ENCODE data around the gene CDH13.

Gene CDH13

DNA sequence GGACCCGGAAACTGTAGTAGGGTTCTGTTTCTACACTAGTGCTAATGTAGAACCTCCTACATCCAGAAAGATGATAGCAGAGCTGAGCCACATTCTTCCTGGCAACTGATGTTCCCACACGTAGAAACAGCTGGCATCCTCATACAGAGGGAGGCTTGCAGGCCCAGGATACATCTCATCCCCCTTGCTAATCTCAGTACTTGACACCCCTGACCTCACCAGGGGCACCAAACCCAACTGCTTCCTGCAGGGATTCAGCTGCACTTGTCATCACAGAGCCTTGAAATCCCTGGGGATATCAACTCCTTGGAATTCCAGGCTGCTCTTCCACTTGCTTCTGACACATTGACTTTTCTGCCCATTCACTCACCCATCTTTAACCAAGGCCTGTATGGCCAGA is 1105.8 kb downstream of the CDH13 start:
- DNase-seq: no peak
- Histone ChIP-seq H3K27me3 (ENCODE audit: insufficient read depth, low read length, poor library complexity) (no peaks in the 10 kb centered on the region), H3K79me2 (ENCODE audit: insufficient read depth, low read length) (no peaks in the 10 kb centered on the region), H3K27ac (ENCODE audit: low read length) (no peak overlapping the region), H3K9me3 (ENCODE audit: insufficient read depth, low read length, severe bottlenecking) (peaks cover 2% of the 10 kb centered on the region), H3K4me3 (ENCODE audit: low read depth in 1 of 2, low read length in 2 of 2) (no peak overlapping the region), H3K9ac (ENCODE audit: low read depth, low read length) (no peak overlapping the region), H3K36me3 (ENCODE audit: insufficient read depth, low read length) (no peaks in the 10 kb centered on the region), H3K4me2 (ENCODE audit: insufficient read depth, low read length) (no peak overlapping the region), H4K20me1 (ENCODE audit: insufficient read depth, low read length) (no peaks in the 10 kb centered on the region), H3K4me1 (ENCODE audit: insufficient read depth, low read length) (no peaks in the 10 kb centered on the region), H2AFZ (ENCODE audit: low read depth, low read length) (no peak overlapping the region)
- ATAC-seq (ENCODE audit: insufficient read depth, low read depth): no peak
- no peak for TF ChIP-seq EZH2 (IDR thresholded peaks at IDR 0.05; ENCODE audit: borderline replicate concordance, low read depth, low read length, severe bottlenecking)
- TF ChIP-seq, protein P1, sequence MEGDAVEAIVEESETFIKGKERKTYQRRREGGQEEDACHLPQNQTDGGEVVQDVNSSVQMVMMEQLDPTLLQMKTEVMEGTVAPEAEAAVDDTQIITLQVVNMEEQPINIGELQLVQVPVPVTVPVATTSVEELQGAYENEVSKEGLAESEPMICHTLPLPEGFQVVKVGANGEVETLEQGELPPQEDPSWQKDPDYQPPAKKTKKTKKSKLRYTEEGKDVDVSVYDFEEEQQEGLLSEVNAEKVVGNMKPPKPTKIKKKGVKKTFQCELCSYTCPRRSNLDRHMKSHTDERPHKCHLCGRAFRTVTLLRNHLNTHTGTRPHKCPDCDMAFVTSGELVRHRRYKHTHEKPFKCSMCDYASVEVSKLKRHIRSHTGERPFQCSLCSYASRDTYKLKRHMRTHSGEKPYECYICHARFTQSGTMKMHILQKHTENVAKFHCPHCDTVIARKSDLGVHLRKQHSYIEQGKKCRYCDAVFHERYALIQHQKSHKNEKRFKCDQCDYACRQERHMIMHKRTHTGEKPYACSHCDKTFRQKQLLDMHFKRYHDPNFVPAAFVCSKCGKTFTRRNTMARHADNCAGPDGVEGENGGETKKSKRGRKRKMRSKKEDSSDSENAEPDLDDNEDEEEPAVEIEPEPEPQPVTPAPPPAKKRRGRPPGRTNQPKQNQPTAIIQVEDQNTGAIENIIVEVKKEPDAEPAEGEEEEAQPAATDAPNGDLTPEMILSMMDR (IDR thresholded peaks at IDR 0.05; ENCODE audit: borderline replicate concordance, extremely low read depth, low read length, poor library complexity, severe bottlenecking): no peak

DNA sequence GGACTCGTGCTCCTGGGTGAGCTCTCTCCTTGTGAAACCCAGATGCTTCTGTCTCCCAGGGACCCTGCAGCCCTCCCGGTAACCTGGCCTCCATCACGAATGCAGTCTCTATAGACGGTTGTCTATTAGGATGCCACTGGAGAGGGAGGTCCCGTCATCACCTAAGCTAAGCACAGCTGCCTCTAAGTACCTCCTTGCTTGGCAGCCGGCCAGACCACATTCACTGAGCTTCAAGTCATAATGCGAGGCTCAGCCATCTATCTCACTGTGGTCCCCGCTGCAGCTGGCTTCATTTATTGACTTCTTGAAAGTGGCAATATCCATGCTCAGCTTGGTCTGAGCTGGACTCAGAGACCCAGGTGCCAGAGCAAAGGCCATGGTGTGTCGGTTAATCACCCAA is 1106.5 kb downstream of the CDH13 start:
- Histone ChIP-seq H3K27ac (ENCODE audit: low read length) (no peak overlapping the region), H3K9ac (ENCODE audit: low read depth, low read length) (no peak overlapping the region), H4K20me1 (ENCODE audit: insufficient read depth, low read length) (no peaks in the 10 kb centered on the region), H3K4me1 (ENCODE audit: insufficient read depth, low read length) (no peaks in the 10 kb centered on the region), H3K4me2 (ENCODE audit: insufficient read depth, low read length) (no peak overlapping the region), H3K27me3 (ENCODE audit: insufficient read depth, low read length, poor library complexity) (no peaks in the 10 kb centered on the region), H3K79me2 (ENCODE audit: insufficient read depth, low read length) (no peaks in the 10 kb centered on the region), H2AFZ (ENCODE audit: low read depth, low read length) (no peak overlapping the region), H3K4me3 (ENCODE audit: low read depth in 1 of 2, low read length in 2 of 2) (no peak overlapping the region), H3K9me3 (ENCODE audit: insufficient read depth, low read length, severe bottlenecking) (peaks cover 2% of the 10 kb centered on the region), H3K36me3 (ENCODE audit: insufficient read depth, low read length) (no peaks in the 10 kb centered on the region)
- DNase-seq (peak; percentile 56), ATAC-seq (ENCODE audit: insufficient read depth, low read depth) (peak; percentile 73)
- TF ChIP-seq, protein P1 (IDR thresholded peaks at IDR 0.05; ENCODE audit: borderline replicate concordance, extremely low read depth, low read length, poor library complexity, severe bottlenecking): no peak
- TF ChIP-seq EZH2 (IDR thresholded peaks at IDR 0.05; ENCODE audit: borderline replicate concordance, low read depth, low read length, severe bottlenecking): no peak

DNA sequence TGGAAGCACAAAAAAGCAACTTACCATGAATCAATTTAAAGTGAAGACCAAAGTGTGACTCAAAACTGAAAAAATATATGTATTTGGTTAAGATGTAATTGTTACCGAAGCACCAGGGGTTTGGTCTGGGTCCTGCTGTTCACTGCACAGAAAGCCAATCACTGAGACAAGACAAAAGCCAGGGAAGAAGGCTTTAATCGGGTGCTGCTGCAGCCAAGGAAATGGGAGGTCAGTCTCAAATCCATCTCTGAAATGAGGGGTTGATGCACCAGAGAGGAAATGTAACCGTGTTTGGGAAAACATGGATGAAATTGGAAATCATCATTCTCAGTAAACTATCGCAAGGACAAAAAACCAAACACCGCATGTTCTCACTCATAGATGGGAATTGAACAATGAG is 1107.4 kb downstream of the CDH13 start:
- no peak for ATAC-seq (ENCODE audit: insufficient read depth, low read depth)
- Histone ChIP-seq H4K20me1 (ENCODE audit: insufficient read depth, low read length) (no peaks in the 10 kb centered on the region), H3K27me3 (ENCODE audit: insufficient read depth, low read length, poor library complexity) (no peaks in the 10 kb centered on the region), H3K9ac (ENCODE audit: low read depth, low read length) (no peak overlapping the region), H3K27ac (ENCODE audit: low read length) (no peak overlapping the region), H3K4me1 (ENCODE audit: insufficient read depth, low read length) (no peaks in the 10 kb centered on the region), H2AFZ (ENCODE audit: low read depth, low read length) (no peak overlapping the region), H3K36me3 (ENCODE audit: insufficient read depth, low read length) (no peaks in the 10 kb centered on the region), H3K4me3 (ENCODE audit: low read depth in 1 of 2, low read length in 2 of 2) (no peak overlapping the region), H3K9me3 (ENCODE audit: insufficient read depth, low read length, severe bottlenecking) (peaks cover 2% of the 10 kb centered on the region), H3K79me2 (ENCODE audit: insufficient read depth, low read length) (no peaks in the 10 kb centered on the region), H3K4me2 (ENCODE audit: insufficient read depth, low read length) (no peak overlapping the region)
- TF ChIP-seq EZH2 (IDR thresholded peaks at IDR 0.05; ENCODE audit: borderline replicate concordance, low read depth, low read length, severe bottlenecking): no peak
- TF ChIP-seq, protein P1 (IDR thresholded peaks at IDR 0.05; ENCODE audit: borderline replicate concordance, extremely low read depth, low read length, poor library complexity, severe bottlenecking): no peak
- no peak for DNase-seq
